ENCODE measurements around the gene ZNF883. TPM values are rescaled to one million over a fixed set of nuclear protein-coding genes. Genes with fewer than 3 reads are reported as not detected.
"Not testable (repeated sequence)": the region's sequence is repeated elsewhere in the genome, so short reads cannot be mapped to it uniquely, and the experiment has no call there.

ZNF883 gene
- under 1 TPM; 0.35 to 0.42 TPM for total RNA-seq

GRCh38 chr9:113011911-113012381 lies at the start of gene ZNF883:
TSS of gene ZNF883 (minus strand) at chr9:113012192.
- peak within 1 kb of the TSS; percentile 47 for H3K4me3 Mint-ChIP-seq
- H3K27me3 Mint-ChIP-seq, result peaks cover 8% of the 10 kb centered on the region
- H3K9me3 Mint-ChIP-seq, result peaks cover 33% of the 10 kb centered on the region
- DNase-seq, result peak; percentile 20
- POLR2A ChIA-PET, result no interaction called here
- peak within 1 kb of the TSS; percentile 64 for H3K27ac Mint-ChIP-seq
- H3K36me3 Mint-ChIP-seq (ENCODE audit: low read depth), result peaks cover 5% of the 10 kb centered on the region
- CTCF ChIA-PET, result interaction anchor here (1.3 kb wide), 1 partner anchor 20 kb away, joined by 3 read pairs; no protein-coding TSS in a partner anchor
- peaks cover 4% of the 10 kb centered on the region for H3K4me1 Mint-ChIP-seq

GRCh38 chr9:113061072-113061850 lies 49.3 kb upstream of the ZNF883 start:
- H3K4me3 Mint-ChIP-seq; H3K27me3 Mint-ChIP-seq; H3K4me1 Mint-ChIP-seq; POLR2A ChIA-PET; DNase-seq; H3K27ac Mint-ChIP-seq; H3K36me3 Mint-ChIP-seq (ENCODE audit: low read depth); CTCF ChIA-PET: not testable (repeated sequence)
- H3K9me3 Mint-ChIP-seq, result peaks cover 12% of the 10 kb centered on the region

GRCh38 chr9:113059581-113060284 lies 47.7 kb upstream of the ZNF883 start:
- H3K4me3 Mint-ChIP-seq, result peak overlapping the region; percentile 6
- H3K4me1 Mint-ChIP-seq; H3K27ac Mint-ChIP-seq; CTCF ChIA-PET; POLR2A ChIA-PET; DNase-seq; H3K36me3 Mint-ChIP-seq (ENCODE audit: low read depth); H3K27me3 Mint-ChIP-seq: not testable (repeated sequence)
- H3K9me3 Mint-ChIP-seq, result peaks cover 12% of the 10 kb centered on the region

- H3K27me3 Mint-ChIP-seq, result no peaks in the 10 kb centered on the region
- no peaks in the 10 kb centered on the region for H3K4me1 Mint-ChIP-seq
- peaks cover 12% of the 10 kb centered on the region for H3K9me3 Mint-ChIP-seq
- ChIA-PET POLR2A (no interaction called here), CTCF (interaction anchor here (0.5 kb wide), 1 partner anchor 64 kb away, joined by 3 read pairs; no protein-coding TSS in a partner anchor)
- H3K27ac Mint-ChIP-seq, result no peak overlapping the region
- H3K4me3 Mint-ChIP-seq, result no peak overlapping the region
- DNase-seq, result no peak
- peaks cover 2% of the 10 kb centered on the region for H3K36me3 Mint-ChIP-seq (ENCODE audit: low read depth)
Measured at GRCh38 chr9:113057193-113057592, 45.2 kb upstream of the ZNF883 start.

- peaks cover 12% of the 10 kb centered on the region for H3K9me3 Mint-ChIP-seq
- DNase-seq, result peak; percentile 63
- no peak within 1 kb of the TSS for H3K27ac Mint-ChIP-seq
- POLR2A ChIA-PET, result no interaction called here
- no peaks in the 10 kb centered on the region for H3K4me1 Mint-ChIP-seq
- CTCF ChIA-PET, result interaction anchor here (0.5 kb wide), 1 partner anchor 65 kb away, joined by 3 read pairs; no protein-coding TSS in a partner anchor
- no peaks in the 10 kb centered on the region for H3K27me3 Mint-ChIP-seq
- peaks cover 2% of the 10 kb centered on the region for H3K36me3 Mint-ChIP-seq (ENCODE audit: low read depth)
- no peak within 1 kb of the TSS for H3K4me3 Mint-ChIP-seq
Measured at GRCh38 chr9:113056191-113057106, 44.5 kb upstream of the ZNF883 start, which contains the start of gene ZFP37. TSS of gene ZFP37 (minus strand) at chr9:113056724. CDS start at chr9:113056688, 36 bp downstream.

GRCh38 chr9:113042884-113043657 lies 31.1 kb upstream of the ZNF883 start:
- Mint-ChIP-seq H3K27ac (no peak overlapping the region), H3K4me3 (no peak overlapping the region), H3K27me3 (no peaks in the 10 kb centered on the region), H3K9me3 (peaks cover 61% of the 10 kb centered on the region), H3K36me3 (ENCODE audit: low read depth) (peaks cover 22% of the 10 kb centered on the region), H3K4me1 (no peaks in the 10 kb centered on the region)
- no peak for DNase-seq
- CTCF ChIA-PET, result no interaction called here
- POLR2A ChIA-PET, result no interaction called here

GRCh38 chr9:113026200-113026599 lies 14.2 kb upstream of the ZNF883 start:
- POLR2A ChIA-PET, result no interaction called here
- no peaks in the 10 kb centered on the region for H3K36me3 Mint-ChIP-seq (ENCODE audit: low read depth)
- CTCF ChIA-PET, result no interaction called here
- no peaks in the 10 kb centered on the region for H3K4me1 Mint-ChIP-seq
- no peak overlapping the region for H3K27ac Mint-ChIP-seq
- H3K9me3 Mint-ChIP-seq, result peaks cover 33% of the 10 kb centered on the region
- DNase-seq, result no peak
- H3K4me3 Mint-ChIP-seq, result no peak overlapping the region
- H3K27me3 Mint-ChIP-seq, result no peaks in the 10 kb centered on the region

- ChIA-PET POLR2A (no interaction called here), CTCF (interaction anchor here (1.0 kb wide), 1 partner anchor 20 kb away, joined by 3 read pairs; no protein-coding TSS in a partner anchor)
- Mint-ChIP-seq H3K4me3 (no peak overlapping the region), H3K27ac (no peak overlapping the region), H3K36me3 (ENCODE audit: low read depth) (no peaks in the 10 kb centered on the region), H3K4me1 (no peaks in the 10 kb centered on the region), H3K9me3 (peaks cover 47% of the 10 kb centered on the region), H3K27me3 (peaks cover 4% of the 10 kb centered on the region)
- DNase-seq, result no peak
Measured at GRCh38 chr9:113018247-113018646, 6.3 kb upstream of the ZNF883 start.

GRCh38 chr9:113012492-113012891 lies 500 bp upstream of the ZNF883 start:
- DNase-seq, result no peak
- ChIA-PET CTCF (interaction anchor here (1.3 kb wide), 1 partner anchor 21 kb away, joined by 3 read pairs; no protein-coding TSS in a partner anchor), POLR2A (interaction anchor here (0.6 kb wide), 1 partner anchor 611 kb away, joined by 4 read pairs; no protein-coding TSS in a partner anchor)
- Mint-ChIP-seq H3K27me3 (peaks cover 8% of the 10 kb centered on the region), H3K4me1 (peaks cover 4% of the 10 kb centered on the region), H3K36me3 (ENCODE audit: low read depth) (peaks cover 5% of the 10 kb centered on the region), H3K4me3 (no peak overlapping the region), H3K9me3 (peaks cover 35% of the 10 kb centered on the region), H3K27ac (no peak overlapping the region)

GRCh38 chr9:113005777-113006176 lies 6.2 kb downstream of the ZNF883 start:
- H3K36me3 Mint-ChIP-seq (ENCODE audit: low read depth), result peaks cover 3% of the 10 kb centered on the region
- H3K9me3 Mint-ChIP-seq, result peaks cover 37% of the 10 kb centered on the region
- H3K27me3 Mint-ChIP-seq, result no peaks in the 10 kb centered on the region
- ChIA-PET POLR2A (no interaction called here), CTCF (no interaction called here)
- no peak overlapping the region for H3K4me3 Mint-ChIP-seq
- no peaks in the 10 kb centered on the region for H3K4me1 Mint-ChIP-seq
- no peak for DNase-seq
- H3K27ac Mint-ChIP-seq, result no peak overlapping the region

- H3K36me3 Mint-ChIP-seq (ENCODE audit: low read depth), result peaks cover 11% of the 10 kb centered on the region
- CTCF ChIA-PET, result no interaction called here
- DNase-seq, result no peak
- H3K4me1 Mint-ChIP-seq, result no peaks in the 10 kb centered on the region
- no peak overlapping the region for H3K4me3 Mint-ChIP-seq
- POLR2A ChIA-PET, result no interaction called here
- H3K27ac Mint-ChIP-seq, result no peak overlapping the region
- peaks cover 54% of the 10 kb centered on the region for H3K9me3 Mint-ChIP-seq
- no peaks in the 10 kb centered on the region for H3K27me3 Mint-ChIP-seq
Measured at GRCh38 chr9:112997236-112997941, 14.6 kb downstream of the ZNF883 start.
